IPS DF 6.9 (cell line): ENCODE data around the gene HSD3B1.

ENCODE experiments used
- DNase-seq: peaks from one replicate; pipeline ENCODE4 v3.0.0-alpha.2; 2013; ENCODE audit warnings: low read depth, low spot score
- H3K27ac ChIP-seq: one replicate; pipeline ENCODE4 v1.5.1; 2013; ENCODE audit warnings: low read length, control low read depth
- H3K27me3 ChIP-seq: 2 replicates; pipeline ENCODE4 v1.6.1; 2013; ENCODE audit warnings: mild to moderate bottlenecking, low read length; ENCODE audit not compliant: control insufficient read depth, insufficient read depth
- H3K36me3 ChIP-seq: 2 replicates; pipeline ENCODE4 v1.6.1; 2013; ENCODE audit warnings: low read length; ENCODE audit not compliant: control insufficient read depth, insufficient read depth
- H3K4me1 ChIP-seq: 2 replicates; pipeline ENCODE4 v1.6.1; 2013; ENCODE audit warnings: low read length; ENCODE audit not compliant: control insufficient read depth, insufficient read depth
- H3K4me3 ChIP-seq: 2 replicates; pipeline ENCODE4 v1.5.1; 2013; ENCODE audit warnings: mild to moderate bottlenecking, low read length
- H3K9me3 ChIP-seq: 2 replicates; pipeline ENCODE4 v1.6.1; 2013; ENCODE audit warnings: low read length, inconsistent platforms; ENCODE audit not compliant: control insufficient read depth, insufficient read depth
- WGBS: extraction: QIAGEN DNeasy Blood & Tissue Kit; methylation state at CpG from one replicate; pipeline ENCODE4 v1.1.7; 2013; ENCODE audit warnings: mixed read lengths, missing lambda C conversion rate; ENCODE audit not compliant: insufficient read length, insufficient coverage; 5-methylcytosine and 5-hydroxymethylcytosine counted together

HSD3B1 gene

GRCh38 chr1:119535381-119535780 lies 28.4 kb downstream of the HSD3B1 start:
- Histone ChIP-seq H3K27me3 (no peaks in the 10 kb centered on the region), H3K4me3 (no peak overlapping the region), H3K9me3 (no peaks in the 10 kb centered on the region), H3K4me1 (no peaks in the 10 kb centered on the region), H3K27ac (no peak overlapping the region), H3K36me3 (no peaks in the 10 kb centered on the region)
- WGBS: no CpG with 5 or more reads among the region's 1 CpG
- DNase-seq: no peak

GRCh38 chr1:119537966-119538365 lies 31.0 kb downstream of the HSD3B1 start:
- Histone ChIP-seq H3K4me3 (no peak overlapping the region), H3K9me3 (no peaks in the 10 kb centered on the region), H3K27me3 (no peaks in the 10 kb centered on the region), H3K4me1 (no peaks in the 10 kb centered on the region), H3K27ac (no peak overlapping the region), H3K36me3 (no peaks in the 10 kb centered on the region)
- no peak for DNase-seq
- WGBS: no CpG with 5 or more reads among the region's 3 CpGs

- Histone ChIP-seq H3K36me3 (no peaks in the 10 kb centered on the region), H3K4me3 (no peak overlapping the region), H3K27me3 (no peaks in the 10 kb centered on the region), H3K4me1 (no peaks in the 10 kb centered on the region), H3K9me3 (no peaks in the 10 kb centered on the region), H3K27ac (no peak overlapping the region)
- DNase-seq: no peak
These were observed 32.6 kb downstream of the HSD3B1 start for GRCh38 chr1:119539636-119540035.

- no CpG with 5 or more reads among the region's 3 CpGs for WGBS
- no peak for DNase-seq
- H3K4me3 ChIP-seq: no peak overlapping the region
- H3K36me3 ChIP-seq: no peaks in the 10 kb centered on the region
- H3K9me3 ChIP-seq: no peaks in the 10 kb centered on the region
- H3K27me3 ChIP-seq: no peaks in the 10 kb centered on the region
- H3K4me1 ChIP-seq: no peaks in the 10 kb centered on the region
- no peak overlapping the region for H3K27ac ChIP-seq
These were observed 34.4 kb downstream of the HSD3B1 start for GRCh38 chr1:119541389-119541788.

GRCh38 chr1:119542492-119542946 lies 35.5 kb downstream of the HSD3B1 start:
- no CpG with 5 or more reads among the region's 2 CpGs for WGBS
- no peaks in the 10 kb centered on the region for H3K9me3 ChIP-seq
- no peak overlapping the region for H3K4me3 ChIP-seq
- no peaks in the 10 kb centered on the region for H3K27me3 ChIP-seq
- H3K27ac ChIP-seq: no peak overlapping the region
- no peaks in the 10 kb centered on the region for H3K36me3 ChIP-seq
- H3K4me1 ChIP-seq: no peaks in the 10 kb centered on the region
- DNase-seq: no peak

GRCh38 chr1:119544165-119544762 lies 37.3 kb downstream of the HSD3B1 start:
- no peaks in the 10 kb centered on the region for H3K9me3 ChIP-seq
- H3K36me3 ChIP-seq: no peaks in the 10 kb centered on the region
- no peaks in the 10 kb centered on the region for H3K27me3 ChIP-seq
- no peaks in the 10 kb centered on the region for H3K4me1 ChIP-seq
- H3K4me3 ChIP-seq: no peak overlapping the region
- WGBS: no CpG with 5 or more reads among the region's 3 CpGs
- DNase-seq: peak; percentile 25
- no peak overlapping the region for H3K27ac ChIP-seq

- H3K4me1 ChIP-seq: no peaks in the 10 kb centered on the region
- H3K27ac ChIP-seq: no peak overlapping the region
- no peak for DNase-seq
- WGBS: no CpG with 5 or more reads among the region's 1 CpG
- H3K9me3 ChIP-seq: no peaks in the 10 kb centered on the region
- H3K4me3 ChIP-seq: no peak overlapping the region
- no peaks in the 10 kb centered on the region for H3K27me3 ChIP-seq
- no peaks in the 10 kb centered on the region for H3K36me3 ChIP-seq
These were observed 39.6 kb downstream of the HSD3B1 start for GRCh38 chr1:119546641-119547040.

- no peaks in the 10 kb centered on the region for H3K27me3 ChIP-seq
- no peak overlapping the region for H3K4me3 ChIP-seq
- WGBS: no CpG with 5 or more reads among the region's 1 CpG
- H3K36me3 ChIP-seq: no peaks in the 10 kb centered on the region
- no peak for DNase-seq
- no peaks in the 10 kb centered on the region for H3K4me1 ChIP-seq
- H3K9me3 ChIP-seq: no peaks in the 10 kb centered on the region
- no peak overlapping the region for H3K27ac ChIP-seq
These were observed 40.3 kb downstream of the HSD3B1 start for GRCh38 chr1:119547306-119547705.

GRCh38 chr1:119547805-119548204 lies 40.8 kb downstream of the HSD3B1 start:
- H3K4me1 ChIP-seq: no peaks in the 10 kb centered on the region
- WGBS: no CpG with 5 or more reads among the region's 7 CpGs
- DNase-seq: no peak
- H3K27me3 ChIP-seq: no peaks in the 10 kb centered on the region
- no peaks in the 10 kb centered on the region for H3K36me3 ChIP-seq
- no peak overlapping the region for H3K27ac ChIP-seq
- H3K9me3 ChIP-seq: no peaks in the 10 kb centered on the region
- H3K4me3 ChIP-seq: no peak overlapping the region

- no peaks in the 10 kb centered on the region for H3K9me3 ChIP-seq
- H3K27ac ChIP-seq: no peak overlapping the region
- no peak overlapping the region for H3K4me3 ChIP-seq
- H3K36me3 ChIP-seq: no peaks in the 10 kb centered on the region
- WGBS: no CpG with 5 or more reads among the region's 4 CpGs
- H3K27me3 ChIP-seq: no peaks in the 10 kb centered on the region
- no peaks in the 10 kb centered on the region for H3K4me1 ChIP-seq
- peak; percentile 67 for DNase-seq
These were observed 42.7 kb downstream of the HSD3B1 start for GRCh38 chr1:119549719-119550132.

GRCh38 chr1:119550381-119550780 lies 43.4 kb downstream of the HSD3B1 start:
- H3K9me3 ChIP-seq: no peaks in the 10 kb centered on the region
- no peaks in the 10 kb centered on the region for H3K36me3 ChIP-seq
- H3K4me1 ChIP-seq: no peaks in the 10 kb centered on the region
- no peak overlapping the region for H3K27ac ChIP-seq
- H3K4me3 ChIP-seq: no peak overlapping the region
- no peak for DNase-seq
- no peaks in the 10 kb centered on the region for H3K27me3 ChIP-seq
- WGBS: no CpG with 5 or more reads among the region's 2 CpGs
